LHCN-M2 (cell line): ENCODE measurements around the gene EPC1. TPM values are rescaled to one million over a fixed set of nuclear protein-coding genes. Genes with fewer than 3 reads are reported as not detected.

Experiments
- DNase-seq: peaks from one replicate; pipeline ENCODE4 v3.0.0-alpha.2; 2012; ENCODE audit warnings: low read depth
- total RNA-seq: library from RNA; depleted of rRNA; stranded (reverse); fragments of >200 nt; gene quantifications from 2 replicates; pipeline ENCODE4 v1.2.3, GENCODE V29; 2014

Gene EPC1
- total RNA-seq, 1 experiment from 2014 or later = 14.9 TPM

DNA sequence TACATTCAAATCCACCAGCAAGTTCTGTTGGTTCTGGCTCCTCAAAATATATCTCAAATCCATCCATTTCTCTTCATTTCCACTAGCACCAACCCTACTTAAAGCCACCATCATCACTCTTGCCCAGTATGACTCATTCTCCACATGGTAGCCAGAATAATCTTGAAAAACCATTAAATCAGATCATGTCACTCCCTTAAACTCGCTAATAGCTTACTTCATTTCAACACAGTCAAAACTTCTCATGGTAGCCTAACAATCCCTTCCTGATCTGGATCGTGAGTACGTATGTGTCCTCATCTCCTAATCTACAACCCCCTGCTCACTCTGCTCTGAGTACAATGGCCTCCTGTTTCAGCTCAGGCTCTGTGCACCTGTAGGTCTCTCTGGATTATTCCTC is 8.7 kb downstream of the EPC1 start:
- peak; percentile 22 for DNase-seq

DNA sequence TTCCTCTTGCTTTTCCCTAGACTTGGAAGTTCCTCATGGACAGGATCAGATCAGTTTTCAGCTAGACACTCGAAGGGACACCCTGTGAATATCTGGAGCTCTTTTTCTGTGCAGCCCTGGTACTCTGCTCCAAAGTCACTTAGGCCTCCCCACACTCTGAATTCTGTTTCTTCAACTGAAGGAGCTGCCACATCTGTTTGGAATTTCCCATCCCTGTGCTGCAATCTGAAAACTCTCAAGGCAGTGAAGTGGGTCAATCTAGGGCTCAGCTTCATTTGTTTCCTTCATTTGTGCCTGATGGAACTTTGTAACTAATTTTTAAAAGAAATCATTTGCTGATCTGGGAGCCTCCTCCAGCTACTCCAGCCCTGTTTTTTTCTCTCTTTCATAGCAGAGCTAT is 9.6 kb downstream of the EPC1 start:
- DNase-seq = no peak

DNA sequence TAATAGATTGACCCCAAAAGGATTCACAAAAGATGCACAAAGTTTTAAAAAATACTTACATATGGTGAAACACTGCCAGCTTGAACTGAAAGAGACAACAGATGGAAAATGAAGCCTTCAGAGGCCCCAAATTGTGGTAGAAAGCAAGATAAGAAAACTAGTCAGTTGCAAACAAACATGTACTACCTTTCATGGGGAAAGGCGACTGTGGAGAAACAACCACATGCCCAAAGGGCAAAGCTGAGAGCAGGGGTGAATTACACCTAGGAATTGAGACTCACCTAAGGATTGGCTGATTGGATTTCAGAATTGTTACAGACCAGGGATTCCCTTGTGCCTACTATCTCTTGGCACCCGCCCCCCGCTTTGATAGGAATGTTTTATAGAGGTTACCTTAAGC is 13.1 kb downstream of the EPC1 start:
- DNase-seq = no peak

DNA sequence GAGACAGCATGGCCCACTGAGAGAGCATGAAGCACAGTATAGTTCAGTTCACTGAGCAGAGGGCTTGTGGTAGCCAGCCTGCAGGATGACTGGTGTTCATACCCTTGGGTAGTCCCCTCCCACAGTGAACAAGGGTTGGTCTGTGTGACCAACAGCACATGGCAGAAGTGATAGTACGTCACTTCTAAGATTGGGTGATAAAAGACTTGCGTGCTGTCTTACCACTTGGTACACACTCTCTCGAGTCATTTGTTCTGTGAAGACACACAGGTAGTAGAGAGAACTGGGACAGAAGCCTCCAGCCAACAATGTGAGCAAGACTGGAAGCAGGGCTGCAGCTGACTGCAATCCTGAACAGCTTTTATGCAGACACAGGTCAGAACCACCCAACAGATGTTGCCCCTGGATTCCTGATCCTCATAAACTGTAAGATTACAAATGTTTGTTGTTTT is 14.6 kb downstream of the EPC1 start:
- peak; percentile 26 for DNase-seq

DNA sequence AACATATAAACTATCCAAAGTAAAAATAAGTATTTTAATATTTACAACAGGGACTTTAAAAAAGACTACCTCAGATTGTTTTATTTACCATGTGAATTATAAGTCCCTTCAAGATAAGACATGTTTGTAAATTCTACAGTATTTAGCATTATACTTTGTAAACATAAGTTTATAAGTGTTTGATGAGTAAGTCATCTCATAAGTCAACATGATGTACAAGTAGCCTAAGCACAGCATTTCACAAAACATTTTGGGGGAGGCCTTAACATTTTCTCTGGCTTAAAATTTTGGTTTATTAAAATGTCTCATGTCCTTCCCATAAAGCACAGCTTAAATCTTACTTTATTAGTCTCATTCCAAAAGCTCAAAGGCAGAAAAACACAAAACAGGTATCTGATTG is 15.4 kb downstream of the EPC1 start:
- DNase-seq = no peak

DNA sequence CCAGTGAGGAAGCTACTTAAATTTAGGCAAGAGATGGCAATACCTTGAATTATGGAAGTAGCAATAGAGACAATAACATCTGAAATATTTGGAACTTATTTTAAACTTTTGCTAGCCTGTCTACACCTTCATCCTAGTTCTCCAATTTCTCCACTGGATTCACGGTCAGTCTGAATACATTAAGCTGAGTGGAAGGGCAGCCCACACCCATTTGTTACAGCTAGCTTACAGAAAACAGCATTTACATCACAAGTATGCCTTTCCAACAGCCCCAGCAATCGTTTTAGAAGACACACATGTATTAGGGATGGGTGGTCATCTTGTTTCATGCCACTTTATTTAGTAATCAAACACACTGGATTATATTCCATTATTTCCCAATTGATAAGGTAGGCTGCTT is 16.7 kb downstream of the EPC1 start:
- no peak for DNase-seq

DNA sequence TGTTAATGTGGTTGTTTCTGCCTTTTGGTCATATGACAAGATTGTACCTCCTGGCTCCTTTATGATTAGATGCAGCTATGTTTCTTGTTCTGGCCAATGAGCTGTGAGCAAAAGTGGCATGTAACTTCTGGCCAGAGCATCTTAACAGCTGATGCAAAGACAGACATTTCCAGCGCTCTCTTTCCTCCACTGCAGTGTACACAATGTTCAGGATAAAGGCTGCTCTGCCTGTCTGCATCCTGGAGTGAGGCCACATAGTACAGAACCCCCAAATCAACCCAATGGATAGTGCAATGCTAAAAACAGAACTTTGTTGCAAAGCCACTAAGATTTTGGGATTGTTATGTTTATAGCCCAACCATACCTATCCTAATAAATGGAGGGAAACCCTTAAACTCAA is 17.9 kb downstream of the EPC1 start:
- DNase-seq = no peak

DNA sequence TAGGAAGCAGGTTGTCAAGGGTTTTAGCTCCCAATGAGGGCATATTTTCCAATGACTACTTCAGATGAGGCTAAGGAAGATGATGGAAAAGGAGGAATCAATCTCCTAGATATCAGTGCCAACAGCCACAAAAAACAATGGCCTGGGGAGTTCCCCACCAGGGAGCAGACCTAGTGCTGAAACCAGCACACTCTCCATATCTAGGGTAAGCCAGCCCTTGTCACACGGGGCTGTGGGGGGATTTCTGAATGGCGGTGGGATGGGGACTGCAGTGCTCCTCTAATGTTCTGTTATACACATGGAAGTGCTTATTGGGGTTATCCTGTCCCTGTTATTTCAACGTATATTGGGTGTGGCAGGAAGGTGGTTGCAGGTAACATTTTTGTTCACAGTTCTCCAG is 18.5 kb downstream of the EPC1 start:
- DNase-seq = no peak

DNA sequence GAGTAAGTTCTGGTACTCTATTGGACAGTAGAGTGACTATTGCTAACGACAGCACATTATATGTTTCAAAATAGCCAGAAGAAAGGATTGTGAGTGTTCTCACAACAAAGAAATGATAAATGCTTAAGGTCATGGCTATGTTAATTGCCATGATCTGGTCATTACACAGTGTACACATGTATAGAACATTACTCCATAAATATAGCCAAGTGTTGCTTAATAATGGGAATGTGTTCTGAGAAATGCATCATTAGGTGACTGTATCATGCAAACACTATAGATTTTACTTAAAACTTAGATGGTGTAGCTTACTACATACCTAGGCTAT is 19.6 kb downstream of the EPC1 start:
- DNase-seq = no peak

DNA sequence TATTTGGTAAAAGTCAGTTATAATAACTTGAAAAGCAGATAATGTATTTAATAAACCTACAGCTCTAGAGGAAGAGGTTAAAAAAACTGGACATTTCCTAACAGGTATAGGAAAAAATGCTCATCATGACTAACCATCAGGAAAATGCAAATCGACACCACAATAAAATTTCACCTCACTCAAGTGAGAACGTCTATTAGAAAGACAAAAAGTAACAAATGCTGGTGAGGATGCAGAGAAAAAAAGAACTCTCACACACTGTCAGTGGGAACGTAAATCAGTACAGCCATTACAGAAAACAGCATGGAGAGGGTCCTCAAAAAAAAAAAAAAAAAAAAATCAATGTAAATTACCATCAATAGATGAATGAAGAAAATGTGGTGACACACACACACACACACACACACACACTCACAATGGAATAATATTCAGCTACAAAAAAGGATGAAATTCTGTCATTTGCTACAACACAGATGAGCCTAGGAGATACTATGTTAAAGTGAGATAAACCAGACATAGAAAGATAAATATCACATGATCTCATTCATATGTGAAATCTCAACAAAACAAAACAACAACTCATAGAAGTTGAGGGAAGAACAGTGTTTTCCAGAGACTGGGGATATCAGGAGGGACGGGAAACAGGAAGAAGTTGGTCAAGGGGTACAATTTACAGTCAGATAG is 20.1 kb downstream of the EPC1 start:
- DNase-seq = no peak

DNA sequence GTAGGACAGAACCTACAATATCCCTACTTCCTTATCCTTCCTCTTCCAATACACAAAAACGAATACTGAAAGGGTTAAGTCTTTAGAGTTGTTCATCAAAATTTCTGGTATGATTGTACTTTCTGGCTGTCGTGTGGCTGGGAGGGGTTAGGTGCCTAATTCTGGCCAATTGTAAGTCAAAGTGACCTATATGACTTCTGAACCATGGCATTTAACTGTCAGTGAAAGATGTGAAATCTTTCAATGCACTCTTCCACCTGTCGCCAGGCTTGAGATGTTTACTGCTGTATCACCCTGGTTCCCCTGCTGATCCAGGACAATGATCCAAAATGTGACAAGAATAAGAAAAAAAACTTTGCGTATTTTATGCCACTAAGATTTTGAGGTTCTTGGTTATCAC is 20.8 kb downstream of the EPC1 start:
- no peak for DNase-seq

DNA sequence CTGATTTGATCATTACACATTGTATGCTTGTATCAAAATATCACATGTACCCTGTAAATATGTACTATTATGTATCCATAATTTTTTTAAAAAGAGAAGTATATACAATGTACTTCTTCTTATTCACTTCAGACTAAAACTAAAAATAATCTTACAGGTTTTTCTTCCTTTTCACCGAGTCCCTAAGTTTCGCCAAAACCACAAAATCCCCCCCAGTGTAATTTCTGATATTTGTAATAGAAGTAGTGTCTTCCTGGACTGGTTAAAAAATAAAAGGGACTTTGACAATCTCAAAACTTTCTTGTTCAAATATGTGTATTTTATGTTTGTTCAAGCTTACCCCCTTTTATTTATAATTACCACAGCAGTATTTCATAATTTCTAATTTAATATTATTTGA is 23.9 kb downstream of the EPC1 start:
- DNase-seq = no peak

DNA sequence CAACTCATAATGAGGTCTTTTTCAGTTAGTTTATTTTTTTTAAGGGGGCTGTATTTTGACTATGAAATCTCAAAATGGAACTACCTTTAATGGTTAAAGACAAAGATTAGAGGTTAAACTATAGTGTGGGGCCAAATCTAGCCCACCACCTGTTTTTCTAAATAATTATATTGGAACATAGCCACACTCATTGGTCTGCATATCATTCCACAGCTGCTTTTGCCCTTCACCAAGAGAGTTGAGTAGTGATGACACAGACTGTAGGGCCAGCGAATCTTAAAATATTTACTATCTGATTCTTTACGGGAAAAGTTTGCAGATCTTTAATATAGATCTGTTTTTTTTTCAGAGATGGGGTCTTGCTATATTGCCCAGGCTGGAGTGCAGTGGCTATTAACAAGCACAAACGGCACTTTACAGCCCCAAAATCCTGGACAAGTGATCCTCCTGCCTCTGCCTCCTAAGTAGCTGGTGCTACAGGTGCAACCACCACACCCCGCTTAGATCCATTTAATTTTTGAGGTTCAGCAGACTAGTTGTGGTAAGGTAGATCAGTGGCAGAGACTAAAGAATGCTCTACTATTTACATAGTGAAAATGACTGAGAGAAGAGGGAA is 25.8 kb downstream of the EPC1 start:
- DNase-seq = peak; percentile 49

DNA sequence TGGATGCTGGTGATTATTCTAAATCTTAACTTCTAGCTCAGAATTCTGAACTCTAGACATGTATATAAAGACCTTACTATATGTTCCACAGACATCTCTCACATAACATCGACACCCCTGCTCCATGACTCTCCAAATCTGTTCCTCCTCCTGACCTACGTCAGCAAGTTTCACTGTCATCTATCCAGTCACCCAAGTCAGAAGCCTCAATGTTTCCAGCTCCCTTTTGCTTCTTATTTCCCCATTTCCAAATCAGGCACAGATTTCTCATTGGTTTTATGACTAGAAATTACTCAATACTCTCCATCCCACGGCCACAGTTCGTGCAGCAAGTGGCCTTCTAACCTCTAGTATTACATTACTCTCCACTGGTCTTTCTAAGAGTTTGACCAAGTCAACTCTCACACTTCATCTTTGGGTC is 28.5 kb downstream of the EPC1 start:
- peak; percentile 42 for DNase-seq

DNA sequence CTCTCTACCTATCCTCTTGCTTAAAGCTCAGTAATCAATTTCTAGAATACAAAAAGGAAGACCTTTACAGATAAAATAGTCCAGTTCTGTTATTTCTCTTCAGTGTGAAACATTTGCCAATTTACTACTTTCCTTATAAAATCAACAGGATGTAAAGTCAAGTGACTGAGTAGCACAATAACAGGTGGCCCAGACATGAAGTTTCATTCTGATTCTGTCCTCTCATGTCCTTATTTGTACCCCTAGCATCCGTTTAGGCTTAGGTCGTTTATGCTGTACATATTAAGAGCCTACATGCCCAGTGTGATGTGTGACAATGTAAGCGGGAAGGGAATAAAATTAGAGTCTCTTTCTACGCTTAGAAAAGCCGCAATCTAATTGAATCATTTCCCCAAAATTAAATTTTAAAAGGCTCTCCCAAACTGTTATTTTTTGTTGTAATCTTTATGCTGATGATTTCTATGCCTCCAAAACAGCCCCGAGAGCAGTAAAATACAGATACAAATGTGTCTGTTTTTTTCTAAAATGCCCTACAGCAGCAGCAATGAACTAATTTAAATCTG is 29.1 kb downstream of the EPC1 start:
- peak; percentile 45 for DNase-seq

DNA sequence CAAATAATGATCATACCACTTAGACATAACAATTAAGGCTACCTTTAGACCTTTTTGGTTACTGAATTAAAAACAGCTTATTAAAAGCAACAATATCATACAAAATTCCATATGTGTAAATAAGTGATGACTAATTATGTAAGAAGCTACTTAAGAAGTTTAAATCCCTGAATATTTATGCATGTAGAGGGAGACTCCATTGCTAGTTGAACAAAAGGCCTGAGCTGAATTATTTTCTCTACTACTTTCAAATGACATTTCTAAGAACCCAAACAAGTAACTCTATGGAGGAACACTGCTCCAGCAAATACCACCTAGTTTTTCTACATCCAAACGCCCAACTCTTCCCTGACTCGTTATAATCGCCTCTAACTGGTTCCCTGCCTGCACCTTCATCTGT is 31.5 kb downstream of the EPC1 start:
- DNase-seq = no peak

DNA sequence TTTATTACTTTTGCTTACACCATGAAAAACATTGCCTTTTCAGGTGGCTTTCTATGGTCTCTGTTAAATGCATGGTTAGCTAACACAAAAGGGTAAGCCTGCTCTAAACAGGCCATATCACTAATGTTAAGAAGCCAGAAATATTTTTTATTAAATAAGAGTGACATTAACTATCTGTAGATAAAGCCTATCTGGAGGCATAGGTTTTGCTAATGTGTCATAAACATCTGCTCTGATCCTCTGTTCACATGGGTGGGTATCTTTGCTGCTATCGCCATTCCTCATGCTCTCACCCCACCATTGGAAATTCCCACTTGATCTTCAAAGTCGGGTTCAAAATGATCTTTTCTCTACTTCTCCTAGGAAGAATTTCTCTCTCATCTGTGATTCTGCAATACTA is 32.4 kb downstream of the EPC1 start:
- DNase-seq = no peak

DNA sequence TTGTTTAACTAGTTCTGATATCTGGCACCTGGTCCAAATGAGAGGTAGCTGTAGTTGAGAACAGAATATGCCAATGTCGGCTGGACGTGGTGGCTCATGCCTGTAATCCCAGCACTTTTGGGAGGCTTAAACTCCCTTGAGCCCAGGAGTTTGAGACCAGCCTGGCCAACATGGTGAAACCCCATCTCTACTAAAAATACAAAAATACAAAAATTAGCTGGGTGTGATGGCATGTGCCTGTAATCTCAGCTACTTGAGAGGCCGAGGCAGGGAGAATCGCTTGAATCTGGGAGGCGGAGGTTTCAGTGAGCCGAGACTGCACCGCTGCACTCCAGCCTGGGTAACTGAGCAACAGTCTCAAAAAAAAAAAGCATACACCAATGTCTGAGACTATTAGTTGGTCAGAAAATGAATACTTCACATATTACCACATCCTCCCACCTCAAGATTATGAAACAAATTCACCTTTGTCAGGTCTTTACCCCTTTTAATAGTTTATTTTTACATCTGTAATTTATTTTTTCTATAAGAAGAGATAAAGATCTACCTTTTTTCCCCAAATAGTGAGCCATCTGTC is 38.8 kb downstream of the EPC1 start:
- DNase-seq = no peak

DNA sequence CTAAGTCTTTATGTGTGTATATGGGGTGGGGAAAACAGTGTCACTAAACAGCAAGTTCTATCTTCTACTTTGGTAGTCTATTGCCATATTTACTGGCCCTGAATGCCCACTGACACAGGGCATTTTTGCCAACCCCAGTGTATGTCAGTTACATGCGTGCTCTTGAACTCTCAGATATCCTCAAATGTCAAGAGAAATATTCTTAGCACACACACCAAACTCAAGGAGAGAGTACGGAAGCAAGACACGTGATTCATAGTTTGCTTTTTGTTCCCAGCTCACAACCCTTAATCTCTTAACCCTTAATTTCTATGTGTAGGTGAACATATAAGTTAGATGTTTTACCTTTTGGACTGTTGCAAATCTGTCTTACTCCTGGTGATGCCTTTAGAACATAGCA is 39.3 kb downstream of the EPC1 start:
- DNase-seq = no peak

DNA sequence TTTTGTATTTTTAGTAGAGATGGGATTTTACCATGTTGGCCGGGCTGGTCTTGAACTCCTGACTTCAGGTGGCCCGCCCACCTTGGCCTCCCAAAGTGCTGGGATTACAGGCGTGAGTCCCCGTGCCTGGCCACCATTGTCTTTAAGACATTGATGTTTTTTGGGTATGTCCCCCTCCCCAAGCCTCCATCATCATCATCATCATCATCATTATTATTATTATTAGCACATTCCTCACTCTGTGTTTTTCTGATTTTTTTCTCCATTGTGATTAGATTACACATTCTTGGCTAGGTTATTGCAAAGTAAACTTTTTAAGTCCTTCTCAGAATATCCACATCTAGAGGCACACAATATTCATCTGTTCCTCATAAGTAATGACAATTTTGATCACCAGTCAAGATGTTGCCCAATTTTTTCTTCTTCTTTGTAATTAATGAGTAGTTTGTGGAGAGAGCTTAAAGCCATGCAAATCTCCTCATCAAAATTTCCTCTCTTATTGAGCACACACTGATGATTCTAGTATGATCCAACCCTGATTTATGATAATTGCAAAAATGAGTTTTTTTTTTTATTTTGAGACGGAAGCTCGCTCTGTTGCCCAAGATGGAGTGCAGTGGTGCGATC is 47.5 kb downstream of the EPC1 start:
- no peak for DNase-seq

DNA sequence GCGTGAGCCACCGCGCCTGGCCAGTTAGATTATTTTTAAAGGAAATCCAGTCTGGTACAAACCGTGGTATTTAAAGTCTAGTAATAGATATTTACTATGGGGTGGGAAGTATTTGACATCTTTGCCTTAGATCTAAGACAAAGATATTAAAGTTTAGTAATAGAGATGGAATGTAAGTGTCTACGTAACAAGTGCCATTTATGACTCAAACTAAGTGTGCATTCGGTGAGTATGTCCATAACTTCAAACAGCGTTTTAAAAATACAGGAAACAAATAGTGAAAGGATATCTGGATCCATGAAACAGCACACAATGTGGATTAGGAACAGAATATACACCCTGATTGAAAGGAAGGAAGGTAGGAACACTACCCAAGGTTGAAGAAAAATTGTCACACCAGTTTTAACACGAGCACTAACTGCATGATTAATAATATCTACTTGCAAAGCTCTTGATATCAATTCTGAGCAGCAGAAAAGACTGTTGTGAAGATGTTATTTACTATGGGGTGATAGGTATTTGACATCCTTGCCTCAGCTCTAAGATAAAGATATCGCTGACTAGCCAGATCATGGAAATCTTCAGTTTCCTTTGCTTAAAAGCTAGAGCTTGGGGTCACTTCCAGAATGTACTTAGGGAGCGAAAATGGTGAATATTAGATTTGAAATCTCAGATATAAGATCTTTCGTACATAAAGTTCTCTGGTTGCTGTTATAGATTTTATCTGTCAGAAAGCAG is 48.7 kb downstream of the EPC1 start:
- peak; percentile 61 for DNase-seq

DNA sequence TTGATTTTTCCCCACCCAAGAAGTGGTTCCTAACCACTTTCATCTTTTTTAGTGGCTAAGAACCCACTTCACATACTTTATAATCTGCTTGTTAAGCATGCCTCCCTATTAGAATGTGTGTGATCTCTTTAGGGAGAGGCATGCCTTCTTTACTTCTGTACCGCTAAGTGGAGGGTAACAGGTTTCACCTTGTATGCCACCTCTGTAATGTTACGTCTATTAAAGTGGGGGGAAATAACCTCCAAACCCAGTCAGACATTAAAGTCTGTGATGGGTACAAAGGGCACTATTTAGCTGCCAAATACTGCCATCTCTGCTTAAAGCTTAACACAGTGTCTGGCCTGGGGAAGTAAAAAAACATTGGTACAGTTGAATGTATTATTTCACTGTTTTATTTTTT is 51.9 kb downstream of the EPC1 start:
- DNase-seq = no peak
